ENCODE results near the gene SEPTIN8. TPM values are rescaled to one million over a fixed set of nuclear protein-coding genes. Genes with fewer than 3 reads are reported as not detected.
A peak's percentile ranks its signal among the peaks of the same experiment; 100 is the strongest.

SEPTIN8 gene
- total and polyA plus RNA-seq, 12 donors, result 11.3 to 41.8 (median 30.4) TPM

DNA sequence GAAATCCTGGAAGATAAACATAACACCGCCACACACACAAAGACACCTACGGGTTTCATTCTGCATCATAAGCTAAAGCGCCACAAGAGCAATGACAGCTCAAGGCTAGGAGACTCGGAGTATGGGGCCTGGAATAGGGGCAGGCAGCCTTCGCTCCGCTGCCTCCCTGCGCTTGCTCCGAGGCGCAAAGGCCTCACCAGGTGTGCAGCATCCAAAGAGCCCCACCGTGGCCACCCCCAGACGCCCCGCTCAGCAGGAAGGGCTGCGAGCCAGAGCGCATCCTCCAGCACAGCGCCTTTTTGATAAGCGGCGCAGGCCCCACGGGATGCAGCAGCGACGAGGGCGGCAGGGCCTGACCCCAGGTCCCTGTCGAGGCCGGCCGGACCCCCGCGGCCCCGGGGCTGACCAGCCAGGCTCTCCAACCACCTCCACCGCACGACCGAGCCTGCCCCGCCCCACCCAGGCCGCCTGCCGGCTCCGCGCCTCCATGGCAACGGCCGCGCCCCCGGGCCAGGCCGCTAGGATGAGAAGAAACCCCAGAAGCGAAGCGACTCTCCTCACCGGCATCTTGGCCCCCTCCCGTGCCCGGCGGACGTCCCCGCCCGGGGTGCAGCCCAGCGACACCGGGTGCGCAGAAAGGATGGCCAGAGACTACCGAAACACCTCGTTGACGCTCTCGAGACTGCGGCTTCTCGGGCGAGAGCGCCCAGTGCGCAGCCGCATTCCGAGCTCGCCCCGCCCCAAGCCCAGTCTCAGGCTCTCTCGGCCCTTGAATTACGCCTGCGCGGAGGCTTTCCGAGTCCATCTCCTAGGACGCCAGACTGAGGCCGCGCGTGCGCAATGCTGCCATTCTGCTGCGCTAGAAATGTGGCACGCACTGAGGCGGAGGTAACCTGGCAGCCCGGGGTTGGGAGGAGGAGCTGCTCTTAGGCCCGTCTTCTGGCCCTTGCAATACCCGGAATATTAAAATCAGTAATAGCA lies 39.9 kb downstream of the SEPTIN8 start, which contains the start of gene KIF3A:
KIF3A (minus strand) TSS at position 694 of the 981 bp plus-strand sequence; CDS start at position 567, 127 bp downstream.
- peak within 1 kb of the TSS; percentile 63 to 99 (median 84) for H3K4me3 ChIP-seq
- peak within 1 kb of the TSS in 9 of 10 donors; percentile 50 to 82 (median 72) for H3K27ac ChIP-seq
- TF ChIP-seq, protein P1, sequence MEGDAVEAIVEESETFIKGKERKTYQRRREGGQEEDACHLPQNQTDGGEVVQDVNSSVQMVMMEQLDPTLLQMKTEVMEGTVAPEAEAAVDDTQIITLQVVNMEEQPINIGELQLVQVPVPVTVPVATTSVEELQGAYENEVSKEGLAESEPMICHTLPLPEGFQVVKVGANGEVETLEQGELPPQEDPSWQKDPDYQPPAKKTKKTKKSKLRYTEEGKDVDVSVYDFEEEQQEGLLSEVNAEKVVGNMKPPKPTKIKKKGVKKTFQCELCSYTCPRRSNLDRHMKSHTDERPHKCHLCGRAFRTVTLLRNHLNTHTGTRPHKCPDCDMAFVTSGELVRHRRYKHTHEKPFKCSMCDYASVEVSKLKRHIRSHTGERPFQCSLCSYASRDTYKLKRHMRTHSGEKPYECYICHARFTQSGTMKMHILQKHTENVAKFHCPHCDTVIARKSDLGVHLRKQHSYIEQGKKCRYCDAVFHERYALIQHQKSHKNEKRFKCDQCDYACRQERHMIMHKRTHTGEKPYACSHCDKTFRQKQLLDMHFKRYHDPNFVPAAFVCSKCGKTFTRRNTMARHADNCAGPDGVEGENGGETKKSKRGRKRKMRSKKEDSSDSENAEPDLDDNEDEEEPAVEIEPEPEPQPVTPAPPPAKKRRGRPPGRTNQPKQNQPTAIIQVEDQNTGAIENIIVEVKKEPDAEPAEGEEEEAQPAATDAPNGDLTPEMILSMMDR (IDR thresholded peaks at IDR 0.05), result peak in 2 of 9 donors; percentile 26 to 35
- DNase-seq (peak; percentile 95 to 99), ATAC-seq (peak; percentile 99 to 100 (median 100))
- intact Hi-C loops (cut with DNase I), result loop anchor here in 3 of 10 donors (5.0 kb wide), 3 partner anchors 35 to 85 kb away; partner anchors contain the start of gene SEPTIN8 (in 1 of the 3)
- 1% methylated on average over 81 of the region's 81 CpGs for WGBS, 2 donors
- peaks cover 0 to 21% (median 0%) of the 10 kb centered on the region in 9 donors for H3K36me3 ChIP-seq
- no peaks in the 10 kb centered on the region for H3K9me3 ChIP-seq
- peaks cover 0 to 11% (median 0%) of the 10 kb centered on the region in 7 donors for H3K27me3 ChIP-seq
- H3K4me1 ChIP-seq, result peaks cover 0 to 21% (median 17%) of the 10 kb centered on the region in 9 donors

DNA sequence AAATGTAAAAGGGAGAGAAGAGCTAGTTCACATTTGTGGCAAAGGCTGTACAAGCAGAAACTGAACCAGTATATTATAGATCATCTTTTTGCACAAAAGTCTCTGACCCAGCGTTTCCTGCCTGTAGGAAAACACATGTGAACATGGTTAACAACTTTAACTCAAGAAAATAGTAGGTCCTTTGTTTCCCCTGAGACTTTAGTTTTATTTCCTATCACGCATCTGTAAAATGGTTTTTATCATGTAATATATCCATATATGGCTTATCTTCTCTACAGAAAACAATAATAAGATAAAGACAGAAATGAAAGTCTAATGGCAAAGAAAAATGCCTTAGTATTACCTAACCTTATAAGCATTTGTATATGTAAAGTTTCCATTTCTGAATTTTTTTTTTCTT lies 42.4 kb downstream of the SEPTIN8 start:
- no peak for ATAC-seq
- 72 to 90% methylated on average over 2 of the region's 2 CpGs for WGBS, 2 donors
- H3K4me3 ChIP-seq, result no peak overlapping the region
- H3K36me3 ChIP-seq, result peaks cover 0 to 37% (median 0%) of the 10 kb centered on the region in 9 donors
- no peak overlapping the region for H3K27ac ChIP-seq
- H3K9me3 ChIP-seq, result no peaks in the 10 kb centered on the region
- DNase-seq, result no peak
- H3K4me1 ChIP-seq, result peaks cover 0 to 21% (median 17%) of the 10 kb centered on the region in 9 donors
- intact Hi-C loops (cut with DNase I), result loop anchor here in 3 of 10 donors (5.0 kb wide), 3 partner anchors 38 to 88 kb away; partner anchors contain the start of gene SEPTIN8 (in 1 of the 3)
- TF ChIP-seq, protein P1 (IDR thresholded peaks at IDR 0.05), result no peak
- H3K27me3 ChIP-seq, result peaks cover 0 to 5% (median 0%) of the 10 kb centered on the region in 7 donors

- intact Hi-C loops (cut with DNase I), result no loop called here
- ATAC-seq, result no peak
- no peak for DNase-seq
- Histone ChIP-seq H3K4me3 (no peak overlapping the region), H3K4me1 (peaks cover 0 to 21% (median 17%) of the 10 kb centered on the region in 9 donors), H3K9me3 (no peaks in the 10 kb centered on the region), H3K27ac (no peak overlapping the region), H3K36me3 (peaks cover 0 to 37% (median 0%) of the 10 kb centered on the region in 9 donors), H3K27me3 (no peaks in the 10 kb centered on the region)
- TF ChIP-seq, protein P1 (IDR thresholded peaks at IDR 0.05), result no peak
- WGBS, 2 donors, result 83 to 93% methylated on average over 2 of the region's 2 CpGs
Measured at GRCh38 chr5:132733499-132734148, 43.4 kb downstream of the SEPTIN8 start.

DNA sequence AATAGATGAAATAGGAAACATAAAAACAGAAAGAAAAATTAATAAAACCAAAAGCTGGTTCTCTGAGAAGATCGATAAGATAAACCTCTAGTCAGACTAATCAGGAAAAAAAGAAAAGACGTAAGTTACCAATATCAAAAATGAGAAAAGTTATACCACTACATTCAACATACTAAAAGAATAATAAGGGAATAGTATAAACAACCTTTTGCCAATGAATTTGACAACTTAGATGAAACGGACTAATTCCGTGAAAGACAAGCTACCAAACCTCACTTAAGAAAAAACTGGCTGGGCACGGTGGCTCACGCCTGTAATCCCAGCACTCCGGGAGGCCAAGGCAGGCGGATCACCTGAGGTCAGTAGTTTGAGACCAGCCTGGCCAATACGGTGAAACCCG lies 47.1 kb downstream of the SEPTIN8 start:
- Histone ChIP-seq H3K27me3 (no peaks in the 10 kb centered on the region), H3K4me1 (no peaks in the 10 kb centered on the region), H3K9me3 (no peaks in the 10 kb centered on the region), H3K36me3 (peaks cover 0 to 57% (median 6%) of the 10 kb centered on the region in 9 donors), H3K4me3 (no peak overlapping the region), H3K27ac (no peak overlapping the region)
- TF ChIP-seq, protein P1 (IDR thresholded peaks at IDR 0.05), result no peak
- WGBS, 2 donors, result 94 to 96% methylated on average over 10 of the region's 10 CpGs
- DNase-seq (no peak), ATAC-seq (no peak)
- intact Hi-C loops (cut with DNase I), result no loop called here

Measured in heart right ventricle (tissue), 16 donors.